Subcutaneous abdominal adipose tissue (tissue), 5 donors: ENCODE data around the gene PMCH.

Source experiments
- H3K27ac ChIP-seq: one replicate; pipeline ENCODE4 v1.7.0; 2013; ENCODE audit warnings: low read depth, mild to moderate bottlenecking, inconsistent platforms, low read length, moderate library complexity
- H3K27me3 ChIP-seq, 5 donors: one replicate each; pipeline ENCODE4 v1.7.0; 2013; ENCODE audit warnings: low read length in 5 of 5, inconsistent platforms in 1 of 5; ENCODE audit not compliant: control insufficient read depth in 5 of 5, insufficient read depth in 4 of 5
- H3K36me3 ChIP-seq, 5 donors: one replicate each; pipeline ENCODE4 v1.7.0; 2013; ENCODE audit warnings: low read length in 5 of 5; ENCODE audit not compliant: control insufficient read depth in 5 of 5, insufficient read depth in 5 of 5
- H3K4me1 ChIP-seq, 5 donors: one replicate each; pipeline ENCODE4 v1.7.0; 2013; ENCODE audit warnings: low read length in 5 of 5, mild to moderate bottlenecking in 3 of 5, moderate library complexity in 1 of 5; ENCODE audit not compliant: control insufficient read depth in 5 of 5, insufficient read depth in 5 of 5
- H3K4me3 ChIP-seq, 5 donors: one replicate each; pipeline ENCODE4 v1.7.0; 2013; ENCODE audit warnings: low read length in 5 of 5, low read depth in 1 of 5
- H3K9ac ChIP-seq, 5 donors: one replicate each; pipeline ENCODE4 v1.7.0; 2013; ENCODE audit warnings: low read length in 5 of 5, mild to moderate bottlenecking in 4 of 5, moderate library complexity in 3 of 5
- H3K9me3 ChIP-seq, 5 donors: one replicate each; pipeline ENCODE4 v1.7.0; 2013; ENCODE audit warnings: low read length in 5 of 5; ENCODE audit not compliant: control insufficient read depth in 5 of 5
- donor health status: healthy.
- donor health status: healthy.
- donor health status: healthy.
- donor health status: healthy.
- donor health status: healthy.

The PMCH gene

GRCh38 chr12:102201436-102202061, 3.9 kb upstream of the PMCH start:
- no peaks in the 10 kb centered on the region for H3K9me3 ChIP-seq
- H3K36me3 ChIP-seq: no peaks in the 10 kb centered on the region
- H3K27ac ChIP-seq: no peak overlapping the region
- no peak overlapping the region for H3K4me3 ChIP-seq
- no peaks in the 10 kb centered on the region for H3K27me3 ChIP-seq
- no peaks in the 10 kb centered on the region for H3K4me1 ChIP-seq
- no peak overlapping the region for H3K9ac ChIP-seq

GRCh38 chr12:102195826-102196225, 1.8 kb downstream of the PMCH start:
- no peaks in the 10 kb centered on the region for H3K4me1 ChIP-seq
- H3K27ac ChIP-seq: no peak overlapping the region
- H3K9ac ChIP-seq: no peak overlapping the region
- no peaks in the 10 kb centered on the region for H3K27me3 ChIP-seq
- H3K4me3 ChIP-seq: no peak overlapping the region
- H3K36me3 ChIP-seq: no peaks in the 10 kb centered on the region
- no peaks in the 10 kb centered on the region for H3K9me3 ChIP-seq

DNA sequence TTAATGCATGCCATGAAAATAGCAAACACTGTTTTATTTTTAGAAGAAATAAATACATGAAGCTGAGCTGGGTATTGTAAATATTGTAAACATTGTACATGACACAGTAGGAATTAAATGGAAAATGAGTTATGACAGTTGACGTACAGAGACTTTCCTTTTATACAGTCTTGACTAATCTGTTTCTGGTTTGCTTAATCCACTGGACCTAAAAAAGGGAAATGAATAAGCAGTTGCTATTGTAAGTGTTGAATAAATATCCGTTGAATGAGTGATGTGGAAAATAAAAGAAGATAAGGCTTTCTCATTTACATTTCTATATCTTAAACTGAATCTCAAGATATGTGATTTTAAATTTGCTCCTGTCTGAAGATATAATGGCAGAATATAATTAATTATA, 15.0 kb downstream of the PMCH start:
- no peak overlapping the region for H3K9ac ChIP-seq
- no peaks in the 10 kb centered on the region for H3K27me3 ChIP-seq
- H3K4me1 ChIP-seq: no peaks in the 10 kb centered on the region
- H3K9me3 ChIP-seq: no peaks in the 10 kb centered on the region
- H3K4me3 ChIP-seq: no peak overlapping the region
- H3K27ac ChIP-seq: no peak overlapping the region
- H3K36me3 ChIP-seq: no peaks in the 10 kb centered on the region

- Histone ChIP-seq H3K4me3 (no peak overlapping the region), H3K36me3 (no peaks in the 10 kb centered on the region)
Measured at GRCh38 chr12:102174761-102175160, 22.9 kb downstream of the PMCH start.

GRCh38 chr12:102174117-102174516, 23.5 kb downstream of the PMCH start:
- H3K4me3 ChIP-seq: no peak overlapping the region
- peaks cover 0 to 16% (median 6%) of the 10 kb centered on the region in 5 donors for H3K4me1 ChIP-seq
- H3K9me3 ChIP-seq: no peaks in the 10 kb centered on the region
- H3K27ac ChIP-seq: no peak overlapping the region
- H3K27me3 ChIP-seq: no peaks in the 10 kb centered on the region
- H3K36me3 ChIP-seq: no peaks in the 10 kb centered on the region
- no peak overlapping the region for H3K9ac ChIP-seq

More at GRCh38 chr12:102174761-102175160, 22.9 kb downstream of the PMCH start:
- Histone ChIP-seq H3K27ac (no peak overlapping the region), H3K9me3 (no peaks in the 10 kb centered on the region), H3K9ac (no peak overlapping the region), H3K27me3 (no peaks in the 10 kb centered on the region), H3K4me1 (peaks cover 0 to 16% (median 6%) of the 10 kb centered on the region in 5 donors)

DNA sequence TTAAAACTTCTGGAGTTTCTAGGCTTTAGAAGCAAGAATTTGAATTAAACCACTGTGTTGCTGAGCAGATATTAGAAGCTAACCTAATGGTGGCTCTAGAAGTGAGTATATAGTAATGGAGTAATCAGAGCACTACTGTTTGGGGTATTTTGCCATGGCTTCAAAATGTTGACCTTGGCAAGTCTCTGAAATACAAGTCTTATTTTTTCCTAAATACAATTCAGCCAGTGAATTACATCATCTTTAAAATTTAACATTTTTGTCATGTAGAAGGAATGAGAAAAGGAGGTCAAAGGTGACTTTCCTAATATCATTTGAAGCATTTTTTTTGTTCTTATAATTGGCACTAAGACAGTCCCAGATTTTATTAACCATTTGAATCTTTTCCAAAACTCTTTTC, 25.2 kb downstream of the PMCH start:
- Histone ChIP-seq H3K4me3 (no peak overlapping the region), H3K9ac (peak overlapping the region in 2 of 5 donors; percentile 49 to 76), H3K36me3 (no peaks in the 10 kb centered on the region), H3K4me1 (peaks cover 0 to 16% (median 6%) of the 10 kb centered on the region in 5 donors), H3K9me3 (no peaks in the 10 kb centered on the region), H3K27me3 (no peaks in the 10 kb centered on the region), H3K27ac (peak overlapping the region; percentile 66)

- no peaks in the 10 kb centered on the region for H3K27me3 ChIP-seq
- H3K4me1 ChIP-seq: peaks cover 0 to 16% (median 6%) of the 10 kb centered on the region in 5 donors
- no peaks in the 10 kb centered on the region for H3K9me3 ChIP-seq
- H3K4me3 ChIP-seq: no peak overlapping the region
- peak overlapping the region; percentile 66 for H3K27ac ChIP-seq
- H3K9ac ChIP-seq: peak overlapping the region in 1 of 5 donors; percentile 37
- no peaks in the 10 kb centered on the region for H3K36me3 ChIP-seq
Measured at GRCh38 chr12:102171951-102172350, 25.7 kb downstream of the PMCH start.

GRCh38 chr12:102169922-102170621, 27.6 kb downstream of the PMCH start:
- no peaks in the 10 kb centered on the region for H3K36me3 ChIP-seq
- H3K4me3 ChIP-seq: no peak overlapping the region
- peaks cover 0 to 16% (median 6%) of the 10 kb centered on the region in 5 donors for H3K4me1 ChIP-seq
- H3K27me3 ChIP-seq: no peaks in the 10 kb centered on the region
- H3K9me3 ChIP-seq: no peaks in the 10 kb centered on the region
- H3K27ac ChIP-seq: no peak overlapping the region
- H3K9ac ChIP-seq: no peak overlapping the region

DNA sequence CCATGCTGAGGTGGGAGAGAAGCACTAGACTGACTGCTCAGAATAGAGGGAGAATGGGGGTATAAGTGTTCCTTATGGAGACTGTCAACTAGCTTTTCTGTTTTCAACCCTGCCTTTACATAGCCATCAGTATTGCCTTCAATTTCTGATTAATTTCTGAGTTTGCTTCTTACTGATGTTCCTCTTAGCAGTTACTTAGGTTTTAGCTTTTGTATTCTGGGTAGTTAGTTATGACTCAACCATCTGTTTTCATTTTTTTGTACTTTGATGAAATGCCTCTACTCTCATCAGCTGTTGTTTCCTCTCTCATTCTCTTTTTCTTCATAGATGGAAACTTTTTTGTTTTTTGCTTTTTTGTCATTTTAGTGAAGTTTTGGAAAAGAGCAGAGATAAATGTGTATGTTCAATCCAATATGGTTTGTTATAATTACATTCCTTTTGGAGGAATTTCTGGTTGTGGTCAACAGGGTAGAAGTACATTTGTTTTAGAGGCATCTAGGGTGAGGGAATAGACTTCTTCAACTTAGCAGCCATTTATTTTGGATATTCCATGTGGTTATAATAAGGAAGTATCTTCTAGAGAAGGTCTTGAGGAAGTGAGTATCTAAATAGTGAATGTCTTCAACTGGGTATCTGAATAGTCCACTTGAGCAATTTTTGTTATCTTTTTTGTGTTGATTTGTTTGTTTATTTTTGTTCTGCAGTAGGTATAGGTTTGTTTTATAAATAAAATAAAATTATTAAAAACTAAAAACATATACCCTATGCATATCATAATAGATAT, 29.6 kb downstream of the PMCH start:
- H3K27ac ChIP-seq: no peak overlapping the region
- H3K9ac ChIP-seq: no peak overlapping the region
- no peaks in the 10 kb centered on the region for H3K36me3 ChIP-seq
- H3K4me3 ChIP-seq: no peak overlapping the region
- peaks cover 0 to 10% (median 6%) of the 10 kb centered on the region in 5 donors for H3K4me1 ChIP-seq
- no peaks in the 10 kb centered on the region for H3K9me3 ChIP-seq
- no peaks in the 10 kb centered on the region for H3K27me3 ChIP-seq

- no peaks in the 10 kb centered on the region for H3K36me3 ChIP-seq
- no peaks in the 10 kb centered on the region for H3K27me3 ChIP-seq
- H3K4me1 ChIP-seq: no peaks in the 10 kb centered on the region
- H3K27ac ChIP-seq: no peak overlapping the region
- no peak overlapping the region for H3K9ac ChIP-seq
- no peak overlapping the region for H3K4me3 ChIP-seq
- H3K9me3 ChIP-seq: no peaks in the 10 kb centered on the region
Measured at GRCh38 chr12:102163383-102163782, 34.2 kb downstream of the PMCH start.
